Frontal cortex (tissue), 4 donors: ENCODE data around the gene BAG3. TPM values are rescaled to one million over a fixed set of nuclear protein-coding genes. Genes with fewer than 3 reads are reported as not detected.

Source experiments
- DNase-seq, 2 donors: peaks; one replicate each; pipeline ENCODE4 v3.0.0; 2012; ENCODE audit warnings: low spot score in 2 of 2
- FAIRE-seq: peaks from 2 replicates; lab custom pipeline; 2012; peaks lifted over from hg19 to GRCh38; lab: Jason Lieb, UNC
- total RNA-seq: library from RNA; depleted of rRNA; stranded (reverse); fragments of >200 nt; gene quantifications from one replicate; pipeline ENCODE4 v1.2.3, GENCODE V29; 2014
- donor health status: control.
- donor health status: control.
- donor health status: control.

The BAG3 gene
- total RNA-seq, 1 donor from 2014 or later = 0.82 TPM

DNA sequence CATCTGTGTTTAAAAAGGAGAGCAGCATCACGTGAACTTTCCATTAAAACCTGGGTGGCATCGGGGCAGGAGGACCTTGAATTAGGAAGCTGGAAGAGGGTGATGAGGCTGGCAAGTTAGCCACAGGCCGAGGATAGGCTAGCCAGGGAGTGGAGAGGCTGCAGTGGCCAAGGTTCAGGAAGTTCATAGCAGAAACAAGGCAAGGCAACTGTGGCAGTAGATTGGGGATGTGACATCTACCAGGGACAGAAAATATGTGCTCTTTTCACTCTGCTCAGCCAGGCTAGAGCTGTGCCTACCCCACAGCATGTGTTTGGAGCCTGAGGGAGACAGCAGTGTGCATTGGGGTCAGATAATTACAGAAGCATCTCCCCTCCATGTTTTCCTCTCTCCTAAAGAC is 72.4 kb downstream of the BAG3 start:
- FAIRE-seq (no peak), DNase-seq (no peak)

GRCh38 chr10:119724593-119725516 is 73.7 kb downstream of the BAG3 start:
- FAIRE-seq = no peak
- DNase-seq = peak in 1 of 2 donors; percentile 50

DNA sequence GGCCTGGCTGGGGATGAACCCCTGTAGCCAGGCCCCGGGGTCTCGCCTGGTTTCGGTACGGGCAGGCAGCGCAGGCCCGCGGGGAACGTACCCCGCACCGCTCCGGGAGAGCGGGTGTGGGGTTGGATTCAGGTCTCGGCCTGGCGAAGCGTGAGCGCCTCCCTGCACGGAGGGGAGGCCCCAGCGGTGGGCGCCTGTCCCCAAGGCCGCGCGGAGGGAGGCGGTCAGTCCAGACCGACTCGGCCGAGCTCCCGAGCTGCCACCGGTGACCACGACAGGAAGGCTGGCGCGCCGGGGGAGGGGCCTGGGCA is 74.3 kb downstream of the BAG3 start:
- DNase-seq = no peak

GRCh38 chr10:119725828-119726675 is 74.9 kb downstream of the BAG3 start, which contains the start of gene INPP5F:
Gene INPP5F, plus strand, starts transcription at chr10:119726050. Its CDS starts 213 bp downstream, at chr10:119726263.
- DNase-seq = peak; percentile 100
- FAIRE-seq = no peak

More for the DNA sequence above, 74.3 kb downstream of the BAG3 start:
- no peak for FAIRE-seq

GRCh38 chr10:119726676-119727261 is 75.6 kb downstream of the BAG3 start:
- FAIRE-seq = no peak

More at GRCh38 chr10:119726676-119727261, 75.6 kb downstream of the BAG3 start:
- DNase-seq = no peak

Other genes with a start within 250 kb of the BAG3 start
- 8.2 TPM for gene RGS10, start 108.7 kb upstream of the BAG3 start, total RNA-seq
- 51.4 TPM for gene TIAL1, start 54.4 kb upstream of the BAG3 start, total RNA-seq
- 212 TPM for gene INPP5F, start 74.7 kb downstream of the BAG3 start, total RNA-seq
- gene MCMBP, start 221.5 kb downstream of the BAG3 start, total RNA-seq = 57.9 TPM
- gene SEC23IP, start 241.3 kb downstream of the BAG3 start, total RNA-seq = 20.0 TPM